ENCODE data around the gene GLIS1.
A peak's percentile ranks its signal among the peaks of the same experiment; 100 is the strongest.

GRCh38 chr1:53525595-53525994 lies 213.4 kb downstream of the GLIS1 start:
- TF ChIP-seq CTCF (conservative IDR thresholded peaks at IDR 0.05; ENCODE audit: low read depth in 2 of 2), result no peak
- TF ChIP-seq REST (IDR thresholded peaks at IDR 0.05; ENCODE audit: unreplicated experiment), result peak; percentile 27
- TF ChIP-seq POLR2AphosphoS5 (IDR thresholded peaks at IDR 0.05; ENCODE audit: low read depth), result no peak
- TF ChIP-seq EZH2phosphoT487 (IDR thresholded peaks at IDR 0.05; ENCODE audit: unreplicated experiment), result no peak
- TF ChIP-seq EZH2 (IDR thresholded peaks at IDR 0.05; ENCODE audit: low read depth, unreplicated experiment), result no peak
- TF ChIP-seq JUNB (IDR thresholded peaks at IDR 0.05; ENCODE audit: unreplicated experiment), result no peak
- no peak for TF ChIP-seq ZNF331 (CRISPR knock-in tag; IDR thresholded peaks at IDR 0.05; ENCODE audit: low read depth)
- no peak for TF ChIP-seq ETS1 (IDR thresholded peaks at IDR 0.05)
- TF ChIP-seq NANOG (IDR thresholded peaks at IDR 0.05; ENCODE audit: borderline replicate concordance), result no peak
- TF ChIP-seq CREB1 (CRISPR knock-in tag; IDR thresholded peaks at IDR 0.05; ENCODE audit: low read depth), result no peak
- TF ChIP-seq ZNF114 (CRISPR knock-in tag; IDR thresholded peaks at IDR 0.05), result no peak
- no peak for TF ChIP-seq STAT1 (IDR thresholded peaks at IDR 0.05; ENCODE audit: unreplicated experiment)
- TF ChIP-seq ZNF462 (CRISPR knock-in tag; IDR thresholded peaks at IDR 0.05), result no peak

Measured in GM23338 (cell line).